RCC 7860 (cell line): ENCODE measurements around the gene DACT1.
"Not testable (repeated sequence)": the region's sequence is repeated elsewhere in the genome, so short reads cannot be mapped to it uniquely, and the experiment has no call there.

Experiments used
- DNase-seq: peaks from one replicate; pipeline ENCODE4 v3.0.0-alpha.2; 2015; ENCODE audit warnings: low spot score
- FAIRE-seq: peaks from 2 replicates; lab custom pipeline; 2012; peaks lifted over from hg19 to GRCh38; lab: Jason Lieb, UNC

The DACT1 gene

DNA sequence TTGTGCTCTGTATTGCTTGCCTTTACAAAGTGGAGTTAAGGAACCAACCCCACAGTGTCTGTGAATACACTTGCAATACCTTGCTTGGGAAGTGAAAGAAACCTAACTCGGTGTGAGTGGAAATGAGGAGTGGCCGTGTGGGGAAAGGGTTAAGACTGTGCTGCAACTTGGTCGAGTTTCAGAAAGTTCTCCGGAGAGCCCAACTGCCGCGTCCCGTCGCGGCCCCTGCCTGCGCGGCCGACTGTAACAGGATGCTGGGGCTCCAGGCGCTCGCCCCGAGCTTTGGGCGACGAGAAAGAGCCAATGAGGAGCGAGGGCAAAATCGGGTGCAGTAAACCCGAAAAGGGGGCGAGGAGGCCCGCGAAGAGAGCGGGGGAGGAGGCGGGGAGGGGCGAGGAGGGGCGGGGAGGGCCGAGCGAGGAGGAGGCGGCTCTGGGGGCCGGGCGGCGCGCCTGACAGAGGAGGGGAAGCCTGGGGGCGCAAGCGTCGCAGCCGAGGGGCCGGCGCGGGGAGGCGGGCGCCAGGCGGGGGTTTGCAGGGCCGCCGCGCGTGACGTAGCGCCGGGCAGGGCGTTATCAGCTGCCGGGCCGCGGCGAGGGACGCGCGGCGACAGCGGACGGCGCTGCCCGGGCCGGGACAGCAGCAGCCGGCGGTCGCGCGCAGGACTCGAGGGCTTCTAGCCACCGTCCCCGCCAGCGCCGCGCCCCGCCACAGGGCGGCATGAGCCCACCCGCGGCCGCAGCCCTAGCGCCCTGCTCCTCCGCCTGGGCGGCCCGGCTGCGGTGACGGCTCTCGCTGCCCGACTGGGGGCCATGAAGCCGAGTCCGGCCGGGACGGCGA, at the start of gene DACT1:
DACT1 (plus strand) TSS at position 572 of the 840 bp plus-strand sequence; CDS start at position 813, 241 bp downstream.
- no peak for FAIRE-seq

GRCh38 chr14:58588321-58588720, 49.4 kb upstream of the DACT1 start:
- DNase-seq, FAIRE-seq: not testable (repeated sequence)

More for the DNA sequence above, at the start of gene DACT1:
- DNase-seq, result no peak

DNA sequence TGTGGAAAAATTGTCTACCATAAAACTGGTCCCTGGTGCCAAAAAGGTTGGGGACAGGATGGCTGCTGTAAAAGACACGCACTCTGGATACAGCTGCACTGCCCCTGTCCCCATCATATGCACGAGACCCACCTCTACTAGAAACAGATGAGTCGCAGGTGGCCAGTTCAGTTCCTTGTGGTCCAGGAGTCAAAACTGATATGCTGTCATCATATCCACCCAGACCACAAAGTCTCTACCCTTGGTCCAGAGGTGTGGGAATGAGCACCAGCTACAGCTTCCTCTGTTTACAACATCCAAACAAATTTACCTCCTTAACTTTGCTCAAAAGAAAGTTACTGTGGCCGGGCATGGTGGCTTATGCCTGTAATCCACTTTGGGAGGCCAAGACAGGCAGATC, 43.8 kb upstream of the DACT1 start:
- DNase-seq (no peak), FAIRE-seq (no peak)

DNA sequence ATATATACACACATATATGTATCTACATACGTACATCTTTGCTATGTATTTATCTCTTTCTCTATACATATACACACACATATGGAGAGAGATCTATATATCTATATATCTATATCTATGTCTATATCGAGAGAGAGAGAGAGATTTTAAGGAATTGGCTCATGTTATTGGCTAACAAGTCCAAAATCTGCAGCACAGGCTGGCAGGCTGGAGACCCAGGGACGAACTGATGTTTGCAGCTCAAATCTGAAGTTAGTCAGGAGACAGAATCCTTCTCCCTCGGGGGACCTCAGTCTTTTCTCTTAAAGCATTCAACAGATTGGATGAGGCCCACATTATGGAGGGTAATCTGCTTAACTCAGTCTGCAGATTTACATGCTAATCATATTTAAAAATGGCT, 40.7 kb upstream of the DACT1 start:
- FAIRE-seq (no peak), DNase-seq (no peak)

DNA sequence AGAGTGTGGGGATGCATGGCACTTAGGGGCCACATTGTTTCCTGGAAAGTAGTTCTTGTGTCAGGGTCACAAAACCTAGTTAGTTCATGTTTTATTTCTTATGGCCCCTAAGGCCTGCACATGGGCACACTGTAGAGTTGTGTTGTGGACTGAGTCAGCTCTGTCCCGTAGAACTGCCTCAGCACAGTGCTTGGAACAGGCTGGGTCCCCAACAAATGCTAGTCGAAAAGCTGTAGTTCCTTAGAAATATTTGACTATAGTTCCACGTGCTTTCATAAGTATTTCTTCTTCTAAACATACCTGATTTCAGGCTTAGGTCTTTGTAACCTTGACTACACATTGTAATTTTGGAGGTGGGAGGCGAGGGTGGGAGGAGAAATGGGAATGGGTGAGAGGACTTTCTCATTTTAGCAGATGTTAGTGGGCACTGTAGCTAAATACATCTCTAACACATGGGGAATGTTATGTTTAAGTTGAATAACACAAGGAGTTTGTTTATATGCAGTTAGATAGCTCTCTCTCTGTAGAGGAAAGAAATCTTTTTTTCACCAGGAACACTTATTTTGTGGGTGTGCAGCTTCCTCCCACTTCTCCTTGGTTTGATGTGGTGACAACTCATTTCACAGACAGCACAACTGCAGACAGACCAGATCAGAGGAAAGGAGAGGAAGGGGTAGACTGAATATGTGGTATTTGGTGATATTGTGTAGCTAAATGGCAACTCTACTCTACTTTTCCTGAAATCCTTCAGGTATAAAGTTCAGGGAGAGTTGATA, 39.5 kb upstream of the DACT1 start:
- no peak for FAIRE-seq
- DNase-seq, result no peak

DNA sequence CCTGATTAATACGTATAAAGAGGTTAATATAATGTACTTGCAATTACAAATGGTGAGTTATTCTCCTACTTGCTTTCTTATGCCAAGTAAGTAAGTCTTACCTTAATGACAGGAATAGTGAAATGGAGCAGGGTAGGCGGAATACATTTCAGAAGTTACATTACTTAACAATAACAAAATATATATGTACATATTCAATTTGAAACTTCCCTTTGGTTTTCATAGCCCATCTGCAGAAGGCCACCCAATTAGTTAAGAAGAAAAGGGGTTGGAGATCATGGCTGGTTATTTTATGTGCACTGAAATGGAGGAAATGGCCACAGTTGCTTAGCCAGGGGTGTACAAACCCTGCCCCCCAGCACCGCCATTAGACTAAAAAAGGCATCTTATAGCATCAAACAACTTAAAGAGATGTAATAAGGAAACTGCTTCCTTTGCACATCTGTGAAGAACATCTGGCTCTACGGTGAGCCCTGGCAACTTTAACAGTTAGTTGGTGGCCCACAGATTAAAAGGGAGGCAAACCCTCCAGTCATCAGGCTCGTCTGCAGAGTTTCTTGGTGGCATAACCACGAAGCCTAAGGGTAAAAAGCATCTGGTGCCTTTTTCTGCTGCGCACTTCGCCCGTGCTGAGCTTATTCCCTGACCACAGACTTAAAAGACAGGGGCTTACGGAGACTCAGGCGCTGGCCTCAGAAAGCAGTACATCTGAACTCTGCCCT, 38.8 kb upstream of the DACT1 start:
- DNase-seq (no peak), FAIRE-seq (no peak)

DNA sequence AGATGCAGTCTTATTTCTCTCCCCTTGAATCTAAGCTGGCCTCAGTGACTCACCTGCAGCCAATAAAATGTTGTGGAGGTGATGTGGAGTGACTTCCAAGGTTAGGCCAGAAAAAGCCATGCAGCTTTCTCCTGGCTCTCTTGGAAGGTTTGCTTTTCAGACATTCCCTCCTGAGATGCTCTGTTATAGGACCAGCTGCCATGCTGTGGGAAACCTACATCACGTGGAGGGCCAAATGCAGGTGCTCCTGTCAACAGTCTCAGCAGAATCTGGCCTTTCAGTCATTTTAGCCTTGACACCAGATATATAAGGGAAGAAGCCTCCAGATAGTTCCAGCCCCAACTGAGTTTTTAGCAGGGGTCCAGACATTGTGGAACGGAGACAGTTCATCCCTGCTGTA, 38.1 kb upstream of the DACT1 start:
- DNase-seq (no peak), FAIRE-seq (no peak)

DNA sequence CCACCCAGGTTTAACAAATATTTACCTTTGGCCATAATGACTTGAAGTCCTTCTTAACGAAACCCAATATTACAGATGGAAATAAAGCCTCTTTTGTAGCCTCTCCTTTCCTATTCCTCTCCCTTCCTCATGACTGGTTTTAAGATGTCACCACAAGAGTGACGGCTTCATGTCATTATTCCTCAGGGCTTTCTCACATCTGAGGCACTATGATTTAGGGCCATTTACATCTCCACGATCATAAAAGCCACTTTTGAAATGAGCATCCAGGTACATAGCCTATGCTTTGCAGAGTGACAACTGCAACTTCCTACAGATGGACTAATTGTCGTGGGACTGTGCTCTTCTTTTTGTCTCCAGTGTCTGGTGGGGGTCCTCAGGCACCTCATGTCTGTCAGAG, 32.3 kb upstream of the DACT1 start:
- no peak for FAIRE-seq
- no peak for DNase-seq

DNA sequence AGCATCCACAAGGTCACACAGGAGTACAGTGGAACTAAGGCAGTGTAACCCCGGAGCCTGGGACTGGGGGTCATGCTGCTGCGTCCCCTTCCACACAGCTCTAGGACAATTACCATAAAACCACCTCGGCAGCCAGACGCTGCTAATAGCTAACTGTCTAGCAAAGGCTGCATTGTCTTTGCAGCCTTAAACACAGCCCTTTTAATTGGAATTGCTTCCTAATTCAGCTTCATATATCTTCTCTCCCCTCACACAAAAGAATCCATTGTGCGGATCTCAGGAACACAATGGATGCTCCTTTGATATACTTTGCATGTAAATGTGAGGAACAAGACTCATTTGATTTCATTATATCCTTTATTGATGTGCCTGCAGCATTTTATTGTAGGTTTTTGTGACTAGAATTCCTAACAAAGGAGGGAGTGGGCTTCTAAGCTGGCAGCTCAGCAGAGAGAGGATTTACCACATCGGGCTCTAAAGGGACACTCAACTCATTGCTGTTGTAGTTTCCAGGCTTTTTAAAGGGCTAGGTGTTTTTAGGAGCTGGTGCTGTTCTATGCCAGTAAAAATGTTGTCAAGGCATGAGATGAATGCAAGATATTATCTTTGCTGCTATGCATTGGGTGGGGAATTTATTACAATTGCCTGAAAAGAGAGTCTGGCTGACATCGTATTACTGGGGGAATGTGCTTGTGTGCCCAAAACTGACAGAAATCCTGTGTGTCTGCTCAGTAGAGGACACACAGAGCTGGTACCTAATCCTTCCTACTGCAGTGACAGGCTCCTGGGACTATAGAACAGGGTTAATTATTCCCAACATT, 30.4 kb upstream of the DACT1 start:
- DNase-seq (no peak), FAIRE-seq (no peak)

DNA sequence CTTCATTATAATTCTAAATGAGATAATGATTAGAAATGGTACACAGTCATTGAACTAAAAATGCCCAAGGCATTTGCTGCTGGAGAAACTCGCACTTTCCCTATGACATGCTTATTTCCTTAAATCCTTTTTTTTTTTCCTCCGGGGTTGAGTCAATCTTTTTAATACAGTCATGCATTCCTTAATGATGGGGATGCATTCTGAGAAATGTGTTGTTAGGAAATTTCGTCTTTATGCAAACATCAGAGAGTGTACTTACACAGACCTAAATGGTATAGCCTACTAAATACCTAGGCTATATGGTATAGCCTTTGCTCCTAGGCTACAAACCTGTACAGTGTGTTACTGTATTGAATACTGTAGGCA, 29.8 kb upstream of the DACT1 start:
- FAIRE-seq (no peak), DNase-seq (no peak)

- DNase-seq (no peak), FAIRE-seq (no peak)
These were observed 20.1 kb upstream of the DACT1 start for GRCh38 chr14:58617619-58618018.

DNA sequence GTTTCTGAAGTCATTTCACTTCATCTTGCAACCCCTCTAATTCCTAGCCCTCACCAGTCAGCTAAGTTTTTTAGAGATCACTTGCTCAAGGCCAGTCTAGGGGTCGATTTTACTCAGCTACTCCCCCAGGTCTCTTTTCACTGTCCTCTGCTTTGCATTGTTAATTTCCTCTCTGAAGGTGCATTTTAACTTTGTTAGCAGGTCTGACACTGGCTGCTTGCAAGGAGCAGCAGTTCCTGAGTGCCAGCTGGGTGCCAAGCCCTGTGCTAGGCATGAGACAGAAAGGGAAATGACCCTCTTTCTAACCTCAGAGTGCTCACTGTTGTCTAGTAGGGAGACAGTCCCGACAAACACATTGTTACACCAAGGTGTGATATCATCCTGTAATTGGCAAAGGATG, 17.8 kb upstream of the DACT1 start:
- no peak for DNase-seq
- no peak for FAIRE-seq

- no peak for FAIRE-seq
- DNase-seq, result no peak
These were observed 12.3 kb upstream of the DACT1 start for GRCh38 chr14:58625438-58625837.

DNA sequence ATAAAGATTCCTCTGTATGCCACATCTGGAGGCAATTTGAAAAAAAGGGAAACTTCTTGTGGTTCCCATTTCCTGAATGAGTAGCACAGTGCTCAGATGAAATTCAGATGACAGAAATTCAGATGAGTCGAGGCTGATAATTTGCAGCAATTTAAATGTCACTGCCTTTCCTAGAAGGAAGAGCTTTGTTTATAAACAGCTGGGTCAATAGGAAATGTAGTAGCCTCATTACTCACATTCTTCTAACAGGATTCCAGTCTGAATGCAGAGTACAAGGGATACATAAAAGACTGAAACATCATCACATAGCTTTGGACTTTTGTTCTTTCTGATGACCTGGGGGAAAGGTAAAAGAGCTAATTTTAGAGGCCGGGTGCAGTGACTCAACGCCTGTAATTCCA, 11.3 kb upstream of the DACT1 start:
- FAIRE-seq, result no peak
- DNase-seq, result no peak

GRCh38 chr14:58628406-58628805, 9.4 kb upstream of the DACT1 start:
- DNase-seq, result no peak
- FAIRE-seq, result no peak

- FAIRE-seq (no peak), DNase-seq (no peak)
These were observed 8.5 kb upstream of the DACT1 start for GRCh38 chr14:58629281-58629680.

DNA sequence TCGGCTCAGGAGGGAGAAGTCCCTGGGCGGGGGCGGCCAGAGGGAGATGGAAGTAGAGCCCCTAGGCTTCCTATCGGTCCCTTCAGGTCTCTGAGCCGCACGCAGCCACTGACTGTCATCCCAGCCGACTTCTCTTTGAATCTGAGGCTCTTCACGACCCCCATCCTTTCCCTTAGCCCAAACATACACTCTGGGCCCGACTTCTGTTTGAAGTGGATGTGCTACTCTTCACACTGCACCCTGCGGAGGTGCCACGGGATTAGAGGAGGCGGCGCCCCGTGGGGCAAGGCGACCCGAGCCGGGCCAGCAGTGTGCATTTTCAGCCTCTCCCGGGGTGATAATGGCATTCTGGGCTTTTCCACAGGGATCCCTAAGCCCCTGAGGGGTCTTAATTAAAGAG, 6.0 kb upstream of the DACT1 start:
- no peak for FAIRE-seq
- DNase-seq, result no peak

DNA sequence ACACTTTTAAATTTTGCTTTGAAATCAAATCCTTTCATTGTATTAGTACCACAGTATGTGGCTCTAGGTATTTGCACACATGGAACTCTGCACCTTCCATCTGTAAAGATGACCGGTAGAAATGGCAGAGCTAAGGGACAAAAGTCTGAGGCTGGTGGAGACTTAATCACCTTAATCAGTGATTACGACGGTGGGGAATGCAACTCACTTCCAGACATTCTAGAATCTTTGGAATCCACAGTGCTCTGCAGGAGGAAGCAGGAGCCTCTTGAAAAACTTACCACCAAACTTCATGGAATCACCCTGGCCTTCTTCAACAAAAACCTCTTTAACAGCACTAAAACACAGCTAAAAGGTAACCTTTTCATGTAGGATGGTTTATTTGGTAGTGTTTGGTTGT, 3.9 kb upstream of the DACT1 start:
- FAIRE-seq (no peak), DNase-seq (no peak)

- FAIRE-seq (no peak), DNase-seq (no peak)
These were observed 3.2 kb upstream of the DACT1 start for GRCh38 chr14:58634406-58635090.
